SK-N-SH (cell line): ENCODE results near the gene MAP2. TPM values are rescaled to one million over a fixed set of nuclear protein-coding genes. Genes with fewer than 3 reads are reported as not detected.
A peak's percentile ranks its signal among the peaks of the same experiment; 100 is the strongest.

Experiments
- CTCF ChIA-PET: fragments of 300-600, 350-600 bp; formaldehyde crosslinking; extraction: SDS; loops from one replicate; lab custom pipeline; 2021; lab: Yijun Ruan, JAX
- POLR2A ChIA-PET: fragments of 350-600 bp; sonication (Branson Sonifier 250); formaldehyde crosslinking; extraction: SDS; loops from one replicate; lab custom pipeline; 2020; ENCODE audit warnings: antibody characterized with exemption, inconsistent platforms; lab: Yijun Ruan, JAX
- DNase-seq: peaks from one replicate; pipeline ENCODE4 v3.0.0; 2012
- H2AFZ ChIP-seq: fragments of 200-600 bp; sonication (generic); 2 replicates; pipeline ENCODE4 v1.8.1; 2016; ENCODE audit warnings: antibody characterized with exemption, mild to moderate bottlenecking, low read depth
- H3F3A ChIP-seq: fragments of 200-600 bp; sonication (generic); replicated peaks from 2 replicates; pipeline ENCODE3; 2016; ENCODE audit warnings: antibody characterized with exemption, mild to moderate bottlenecking; ENCODE audit not compliant: insufficient read depth
- H3K27ac ChIP-seq, 2 experiments: fragments of 200-500 bp in 1 of 2; fragments of 200-600 bp in 1 of 2; sonication (Bioruptor generic) in 1 of 2; sonication (generic), shearing (Covaris generic) in 1 of 2; 2 replicates each; pipeline versions ENCODE4 v1.5.1 to v1.6.1; 2014 to 2016; ENCODE audit warnings: low read depth in 2 of 2, inconsistent platforms in 1 of 2, low read length in 1 of 2, mild to moderate bottlenecking in 1 of 2, mixed read lengths in 1 of 2
- H3K27me3 ChIP-seq: fragments of 200-600 bp; sonication (generic), shearing (Covaris generic); 2 replicates; pipeline ENCODE4 v1.6.1; 2016; ENCODE audit warnings: mixed run types; ENCODE audit not compliant: insufficient read depth
- H3K36me3 ChIP-seq, 2 experiments: fragments of 200-500 bp in 1 of 2; fragments of 200-600 bp in 1 of 2; sonication (Bioruptor generic) in 1 of 2; sonication (generic) in 1 of 2; replicated peaks in 1 of 2; 2 replicates each; pipeline versions ENCODE3 to v1.5.1; 2014 to 2016; ENCODE audit warnings: low read length in 1 of 2, mild to moderate bottlenecking in 1 of 2; ENCODE audit not compliant: insufficient read depth in 2 of 2, control insufficient read depth in 1 of 2
- H3K4me1 ChIP-seq, 2 experiments: fragments of 200-500 bp in 1 of 2; fragments of 200-600 bp in 1 of 2; sonication (Bioruptor generic) in 1 of 2; sonication (generic), shearing (Covaris generic) in 1 of 2; 2 replicates each; pipeline versions ENCODE4 v1.5.1 to v1.6.1; 2014 to 2016; ENCODE audit warnings: low read depth in 1 of 2, low read length in 1 of 2, mixed run types in 1 of 2; ENCODE audit not compliant: insufficient read depth in 2 of 2, control insufficient read depth in 1 of 2
- H3K4me2 ChIP-seq: fragments of 200-600 bp; sonication (generic), shearing (Covaris generic); 2 replicates; pipeline ENCODE4 v1.6.1; 2017; ENCODE audit warnings: mixed run types
- H3K4me3 ChIP-seq, 2 experiments: fragments of 200-500 bp in 1 of 2; fragments of 200-600 bp in 1 of 2; sonication (Bioruptor generic) in 1 of 2; sonication (generic), shearing (Covaris generic) in 1 of 2; 2 replicates each; pipeline versions ENCODE4 v1.5.1 to v1.8.1; 2014 to 2016; ENCODE audit warnings: low read depth in 2 of 2, inconsistent platforms in 1 of 2, low read length in 1 of 2, mild to moderate bottlenecking in 1 of 2, mixed read lengths in 1 of 2, moderate library complexity in 1 of 2
- H3K79me2 ChIP-seq: fragments of 200-600 bp; sonication (generic); 2 replicates; pipeline ENCODE4 v1.8.1; 2017; ENCODE audit warnings: mild to moderate bottlenecking; ENCODE audit not compliant: insufficient read depth
- H3K9ac ChIP-seq: fragments of 200-600 bp; sonication (generic); 2 replicates; pipeline ENCODE4 v1.6.1; 2017; ENCODE audit warnings: mixed run types
- H3K9me2 ChIP-seq: fragments of 200-600 bp; sonication (generic); 2 replicates; pipeline ENCODE4 v1.6.1; 2017; ENCODE audit warnings: mixed run types
- H3K9me3 ChIP-seq: fragments of 200-600 bp; sonication (generic); 2 replicates; pipeline ENCODE4 v1.6.1; 2017; ENCODE audit warnings: mixed run types, mild to moderate bottlenecking, moderate library complexity
- H4K20me1 ChIP-seq: fragments of 200-600 bp; sonication (generic); 2 replicates; pipeline ENCODE4 v1.6.1; 2017; ENCODE audit warnings: mild to moderate bottlenecking, mixed run types; ENCODE audit not compliant: insufficient read depth
- CHD2 ChIP-seq: fragments of 150-350 bp; IDR thresholded peaks from 2 replicates; pipeline ENCODE4 v1.6.1; 2018; ENCODE audit warnings: low read length; ENCODE audit not compliant: partially characterized antibody
- ELF1 ChIP-seq: IDR thresholded peaks from 2 replicates; pipeline ENCODE4 v1.4.0; 2012
- EP300 ChIP-seq, 2 experiments: IDR thresholded peaks; 2 replicates each; pipeline versions ENCODE4 v1.4.0 to v1.6.1; 2012; ENCODE audit warnings: borderline replicate concordance in 1 of 2, low read depth in 1 of 2, low read length in 1 of 2
- EZH2phosphoT487 ChIP-seq: fragments of 200-600 bp; sonication (generic); IDR thresholded peaks from 2 replicates; pipeline ENCODE4 v1.6.1; 2017; ENCODE audit warnings: low read depth, mixed run types, mild to moderate bottlenecking, antibody characterized with exemption, moderate library complexity, borderline replicate concordance
- FOSL2 ChIP-seq: IDR thresholded peaks from 2 replicates; pipeline ENCODE4 v1.4.0; 2012; ENCODE audit warnings: low read depth, mild to moderate bottlenecking, moderate library complexity, borderline replicate concordance
- GABPA ChIP-seq: IDR thresholded peaks from 2 replicates; pipeline ENCODE4 v1.4.0; 2012; ENCODE audit warnings: low read depth, mild to moderate bottlenecking
- IRF3 ChIP-seq: fragments of 150-350 bp; IDR thresholded peaks from 2 replicates; pipeline ENCODE4 v1.6.1; 2016; ENCODE audit warnings: mild to moderate bottlenecking, low read depth, low read length
- JUND ChIP-seq: IDR thresholded peaks from 2 replicates; pipeline ENCODE4 v1.4.0; 2012
- MEF2A ChIP-seq: IDR thresholded peaks from 2 replicates; pipeline ENCODE4 v1.4.0; 2012; ENCODE audit warnings: low read depth, borderline replicate concordance
- NFIC ChIP-seq: IDR thresholded peaks from 2 replicates; pipeline ENCODE4 v1.4.0; 2012; ENCODE audit warnings: borderline replicate concordance
- REST ChIP-seq: IDR thresholded peaks from 2 replicates; pipeline ENCODE4 v1.6.1; 2012; ENCODE audit warnings: mild to moderate bottlenecking, low read depth, low read length, moderate library complexity
- TCF12 ChIP-seq: IDR thresholded peaks from 2 replicates; pipeline ENCODE4 v1.4.0; 2012
- WGBS: methylation state at CpG from one replicate; pipeline ENCODE4 v1.1.6; 2017; ENCODE audit warnings: low lambda C conversion rate; 5-methylcytosine and 5-hydroxymethylcytosine counted together
- polyA plus RNA-seq, 3 experiments: library from polyadenylated mRNA; depleted of rRNA; stranded (reverse); fragments of >200 nt; gene quantifications; 2 replicates each; pipeline ENCODE4 v1.2.3, GENCODE V29; 2012
- TF ChIP-seq, protein P1 (sequence below): IDR thresholded peaks from 2 replicates; pipeline ENCODE4; 2012

The MAP2 gene
- polyA plus RNA-seq, 1 of the 3 experiments (the other 2 are of a cell fraction) = 7.8 TPM

DNA sequence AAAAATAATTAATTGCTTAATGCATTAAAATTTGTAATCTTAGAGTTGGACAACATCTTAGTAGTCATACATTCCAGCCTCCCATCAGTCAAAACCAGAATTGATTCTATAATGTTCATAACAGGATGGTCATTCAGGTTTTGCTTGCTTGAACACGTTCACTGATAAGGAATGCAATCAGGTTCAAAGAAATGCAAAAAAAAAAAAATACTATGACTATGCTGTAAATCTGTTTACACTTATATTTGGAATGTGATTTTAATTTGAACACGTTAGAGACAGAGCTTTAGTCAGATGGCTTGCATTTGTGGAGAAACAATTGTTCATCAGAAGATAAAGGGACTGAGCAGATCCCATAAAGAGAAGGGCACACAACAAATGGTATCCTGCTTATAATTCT is 216.5 kb downstream of the MAP2 start:
- H2AFZ ChIP-seq = no peak overlapping the region
- H3K36me3 ChIP-seq = no peaks in the 10 kb centered on the region
- H3K27ac ChIP-seq = no peak overlapping the region
- WGBS = 55% methylated on average over 2 of the region's 2 CpGs
- H3K9me2 ChIP-seq = no peaks in the 10 kb centered on the region
- no peak for DNase-seq
- no peak overlapping the region for H3K9ac ChIP-seq
- H4K20me1 ChIP-seq = no peaks in the 10 kb centered on the region
- no peaks in the 10 kb centered on the region for H3K79me2 ChIP-seq
- H3K27me3 ChIP-seq = no peaks in the 10 kb centered on the region
- peaks cover 4 to 6% of the 10 kb centered on the region in 2 experiments; a peak in 3 of 4 replicates for H3K4me1 ChIP-seq
- POLR2A ChIA-PET = no interaction called here
- no peak overlapping the region for H3K4me3 ChIP-seq
- peaks cover 5% of the 10 kb centered on the region for H3F3A ChIP-seq
- no peak for TF ChIP-seq FOSL2
- TF ChIP-seq, protein P1, sequence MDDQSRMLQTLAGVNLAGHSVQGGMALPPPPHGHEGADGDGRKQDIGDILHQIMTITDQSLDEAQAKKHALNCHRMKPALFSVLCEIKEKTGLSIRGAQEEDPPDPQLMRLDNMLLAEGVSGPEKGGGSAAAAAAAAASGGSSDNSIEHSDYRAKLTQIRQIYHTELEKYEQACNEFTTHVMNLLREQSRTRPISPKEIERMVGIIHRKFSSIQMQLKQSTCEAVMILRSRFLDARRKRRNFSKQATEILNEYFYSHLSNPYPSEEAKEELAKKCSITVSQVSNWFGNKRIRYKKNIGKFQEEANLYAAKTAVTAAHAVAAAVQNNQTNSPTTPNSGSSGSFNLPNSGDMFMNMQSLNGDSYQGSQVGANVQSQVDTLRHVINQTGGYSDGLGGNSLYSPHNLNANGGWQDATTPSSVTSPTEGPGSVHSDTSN = no peak
- no peak for TF ChIP-seq MEF2A
- TF ChIP-seq EZH2phosphoT487 = no peak
- 0 out of 2 replicates have a peak, but pooled peaks have one; percentile 7 for TF ChIP-seq TCF12
- TF ChIP-seq REST = no peak
- TF ChIP-seq ELF1 = no peak
- no peaks in the 10 kb centered on the region for H3K9me3 ChIP-seq
- CTCF ChIA-PET = interaction anchor here (1.0 kb wide), 2 partner anchors 10 to 17 kb away, joined by 3 read pairs; no protein-coding TSS in a partner anchor
- no peak overlapping the region for H3K4me2 ChIP-seq

- Histone ChIP-seq H3K27ac (no peak overlapping the region; a peak in 1 of 4 replicates), H4K20me1 (no peaks in the 10 kb centered on the region)
These were observed 218.4 kb downstream of the MAP2 start for GRCh38 chr2:209642146-209642820.

More at GRCh38 chr2:209642146-209642820, 218.4 kb downstream of the MAP2 start:
- H3K4me3 ChIP-seq = no peak overlapping the region
- 67% methylated on average over 3 of the region's 3 CpGs for WGBS
- no peaks in the 10 kb centered on the region for H3K9me3 ChIP-seq
- no peak overlapping the region for H3K4me2 ChIP-seq
- no peak overlapping the region for H2AFZ ChIP-seq
- H3K9me2 ChIP-seq = no peaks in the 10 kb centered on the region
- no peaks in the 10 kb centered on the region for H3K79me2 ChIP-seq
- no peak for TF ChIP-seq CHD2
- peak; percentile 77 for TF ChIP-seq JUND
- peak; percentile 83 for TF ChIP-seq FOSL2
- TF ChIP-seq NFIC = no peak
- peak; percentile 68 for TF ChIP-seq TCF12
- no peak for TF ChIP-seq GABPA
- TF ChIP-seq IRF3 = no peak
- peak in 1 of 2 experiments; percentile 37; a peak in 1 of 4 replicates for TF ChIP-seq EP300 (IDR thresholded peaks at IDR 0.05; ENCODE audit: borderline replicate concordance in 1 of 2, low read depth in 1 of 2, low read length in 1 of 2)
- no peak for TF ChIP-seq ELF1
- no peak for DNase-seq
- ChIA-PET CTCF (no interaction called here), POLR2A (no interaction called here)
- peaks cover 5% of the 10 kb centered on the region for H3F3A ChIP-seq
- H3K27me3 ChIP-seq = no peaks in the 10 kb centered on the region
- no peaks in the 10 kb centered on the region for H3K36me3 ChIP-seq
- H3K9ac ChIP-seq = no peak overlapping the region
- H3K4me1 ChIP-seq = peaks cover 2 to 4% of the 10 kb centered on the region in 2 experiments; a peak in 3 of 4 replicates
